Measurements from ENCODE around the gene PSMC5. TPM values are rescaled to one million over a fixed set of nuclear protein-coding genes. Genes with fewer than 3 reads are reported as not detected.

PSMC5 gene
- total RNA-seq, 2 experiments from 2014 or later = 155 to 157 TPM

DNA sequence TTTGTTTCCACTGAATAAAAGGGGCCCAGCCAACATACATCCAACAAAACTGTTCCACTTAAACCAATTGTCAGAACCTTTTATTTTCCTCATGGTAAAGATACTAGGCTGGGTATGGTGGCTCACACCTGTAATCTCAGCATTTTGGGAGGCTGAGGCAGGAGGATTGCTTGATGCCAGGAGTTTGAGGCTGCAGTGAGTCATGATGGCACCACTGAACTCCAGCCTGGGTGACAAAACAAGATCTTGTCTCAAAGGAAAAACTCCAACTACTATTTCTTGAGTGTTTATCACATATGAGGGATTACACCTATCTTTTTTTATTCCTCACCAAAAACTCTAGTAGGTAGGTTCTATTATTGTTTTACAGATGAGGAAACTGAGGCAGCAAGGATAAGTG, 4.7 kb upstream of the PSMC5 start:
- Mint-ChIP-seq H3K4me3 (no peak overlapping the region), H3K4me1 (ENCODE audit: low read depth) (peaks cover 47% of the 10 kb centered on the region), H3K27me3 (no peaks in the 10 kb centered on the region), H3K27ac (peak overlapping the region; percentile 65), H3K36me3 (ENCODE audit: low read depth) (peaks cover 88% of the 10 kb centered on the region), H3K9me3 (no peaks in the 10 kb centered on the region)
- intact Hi-C loops (cut with micrococcal nuclease) = no loop called here
- DNase-seq (no peak), ATAC-seq (no peak)
- TF ChIP-seq, protein P1, sequence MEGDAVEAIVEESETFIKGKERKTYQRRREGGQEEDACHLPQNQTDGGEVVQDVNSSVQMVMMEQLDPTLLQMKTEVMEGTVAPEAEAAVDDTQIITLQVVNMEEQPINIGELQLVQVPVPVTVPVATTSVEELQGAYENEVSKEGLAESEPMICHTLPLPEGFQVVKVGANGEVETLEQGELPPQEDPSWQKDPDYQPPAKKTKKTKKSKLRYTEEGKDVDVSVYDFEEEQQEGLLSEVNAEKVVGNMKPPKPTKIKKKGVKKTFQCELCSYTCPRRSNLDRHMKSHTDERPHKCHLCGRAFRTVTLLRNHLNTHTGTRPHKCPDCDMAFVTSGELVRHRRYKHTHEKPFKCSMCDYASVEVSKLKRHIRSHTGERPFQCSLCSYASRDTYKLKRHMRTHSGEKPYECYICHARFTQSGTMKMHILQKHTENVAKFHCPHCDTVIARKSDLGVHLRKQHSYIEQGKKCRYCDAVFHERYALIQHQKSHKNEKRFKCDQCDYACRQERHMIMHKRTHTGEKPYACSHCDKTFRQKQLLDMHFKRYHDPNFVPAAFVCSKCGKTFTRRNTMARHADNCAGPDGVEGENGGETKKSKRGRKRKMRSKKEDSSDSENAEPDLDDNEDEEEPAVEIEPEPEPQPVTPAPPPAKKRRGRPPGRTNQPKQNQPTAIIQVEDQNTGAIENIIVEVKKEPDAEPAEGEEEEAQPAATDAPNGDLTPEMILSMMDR (IDR thresholded peaks at IDR 0.05) = no peak
- ChIA-PET POLR2A (interaction anchor here (2.6 to 7.9 kb wide), 2 partner anchors 10 to 20 kb away, joined by 12 to 66 read pairs; partner anchors contain the start of gene SMARCD2), CTCF (interaction anchor here (2.6 kb wide), 1 partner anchor 13 kb away, joined by 9 read pairs; no protein-coding TSS in a partner anchor)

DNA sequence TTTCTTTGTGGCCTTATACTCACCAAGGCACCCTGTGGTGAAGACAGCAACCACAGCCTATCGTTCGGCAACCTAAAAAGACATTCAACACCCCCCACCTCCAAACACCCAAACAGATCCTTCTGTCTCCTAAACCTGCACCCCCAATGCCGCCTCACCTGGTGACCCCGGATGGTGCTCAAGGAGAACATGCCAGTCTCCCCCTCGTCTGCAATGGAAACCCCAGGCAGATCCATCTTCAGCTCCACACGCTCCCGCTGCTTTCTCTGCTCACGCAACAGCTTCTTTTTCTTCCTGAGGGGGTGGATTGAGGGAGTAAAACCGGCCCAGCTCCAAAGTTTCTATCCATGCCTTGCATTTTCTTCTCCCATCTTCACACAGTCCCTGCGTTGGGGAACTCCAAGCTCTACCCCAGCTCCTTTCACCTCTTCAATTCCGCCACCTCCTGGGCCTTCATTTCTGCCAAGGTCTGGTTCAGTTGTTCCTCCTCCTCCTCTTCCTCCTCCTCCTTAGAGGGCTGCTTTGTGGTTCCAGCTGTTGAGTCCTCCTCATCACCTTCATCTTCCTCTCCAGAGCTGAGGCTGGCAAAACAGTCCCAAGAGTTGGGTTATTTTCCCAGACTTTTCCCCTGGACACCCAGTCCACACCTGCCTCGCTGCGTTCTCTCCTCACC, 3.4 kb upstream of the PSMC5 start:
- Mint-ChIP-seq H3K9me3 (no peaks in the 10 kb centered on the region), H3K27ac (peak overlapping the region; percentile 60), H3K4me1 (ENCODE audit: low read depth) (peaks cover 55% of the 10 kb centered on the region), H3K36me3 (ENCODE audit: low read depth) (peaks cover 86% of the 10 kb centered on the region), H3K4me3 (no peak overlapping the region), H3K27me3 (no peaks in the 10 kb centered on the region)
- ChIA-PET POLR2A (interaction anchor here (0.8 to 11.6 kb wide), 7 partner anchors 8 to 50 kb away, joined by 3 to 188 read pairs (median 21); partner anchors contain the start of genes CCDC47, DDX42 and SMARCD2), CTCF (interaction anchor here (1.1 to 2.6 kb wide), 3 partner anchors 11 to 50 kb away, joined by 3 to 9 read pairs (median 3); partner anchors contain the start of genes CCDC47 and DDX42)
- DNase-seq (no peak), ATAC-seq (no peak)
- TF ChIP-seq, protein P1 (IDR thresholded peaks at IDR 0.05) = no peak
- intact Hi-C loops (cut with micrococcal nuclease) = no loop called here

DNA sequence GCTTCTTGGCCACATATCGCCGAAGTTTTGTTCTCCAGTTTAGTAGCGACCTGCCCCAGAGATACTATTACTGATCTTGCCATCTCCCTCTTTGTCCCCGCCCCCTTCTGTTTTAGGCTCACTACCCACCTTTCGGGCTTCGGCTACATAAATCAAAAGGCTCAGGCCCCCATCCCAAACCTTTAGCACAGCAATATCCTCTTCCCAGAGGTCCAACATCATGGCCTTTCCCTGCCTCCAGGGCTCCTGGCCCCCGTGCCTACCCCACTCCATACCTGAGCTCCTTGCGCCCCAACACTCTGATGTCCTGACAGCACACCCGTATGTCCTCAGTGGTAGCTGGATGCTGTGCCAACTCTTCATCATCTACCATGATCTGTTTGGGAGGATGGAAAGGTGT, 2.9 kb upstream of the PSMC5 start:
- POLR2A ChIA-PET = interaction anchor here (0.7 to 11.6 kb wide), 10 partner anchors 8 to 126 kb away, joined by 3 to 188 read pairs (median 4); partner anchors contain the start of genes CCDC47, DDX42 and SMARCD2
- CTCF ChIA-PET = interaction anchor here (1.1 to 2.6 kb wide), 4 partner anchors 11 to 82 kb away, joined by 3 to 9 read pairs (median 4); partner anchors contain the start of genes CCDC47 and DDX42
- Mint-ChIP-seq H3K27me3 (no peaks in the 10 kb centered on the region), H3K9me3 (no peaks in the 10 kb centered on the region), H3K27ac (peak overlapping the region; percentile 60), H3K36me3 (ENCODE audit: low read depth) (peaks cover 87% of the 10 kb centered on the region), H3K4me1 (ENCODE audit: low read depth) (peaks cover 61% of the 10 kb centered on the region), H3K4me3 (no peak overlapping the region)
- no peak for ATAC-seq
- intact Hi-C loops (cut with micrococcal nuclease) = no loop called here
- no peak for DNase-seq
- TF ChIP-seq, protein P1 (IDR thresholded peaks at IDR 0.05) = no peak

DNA sequence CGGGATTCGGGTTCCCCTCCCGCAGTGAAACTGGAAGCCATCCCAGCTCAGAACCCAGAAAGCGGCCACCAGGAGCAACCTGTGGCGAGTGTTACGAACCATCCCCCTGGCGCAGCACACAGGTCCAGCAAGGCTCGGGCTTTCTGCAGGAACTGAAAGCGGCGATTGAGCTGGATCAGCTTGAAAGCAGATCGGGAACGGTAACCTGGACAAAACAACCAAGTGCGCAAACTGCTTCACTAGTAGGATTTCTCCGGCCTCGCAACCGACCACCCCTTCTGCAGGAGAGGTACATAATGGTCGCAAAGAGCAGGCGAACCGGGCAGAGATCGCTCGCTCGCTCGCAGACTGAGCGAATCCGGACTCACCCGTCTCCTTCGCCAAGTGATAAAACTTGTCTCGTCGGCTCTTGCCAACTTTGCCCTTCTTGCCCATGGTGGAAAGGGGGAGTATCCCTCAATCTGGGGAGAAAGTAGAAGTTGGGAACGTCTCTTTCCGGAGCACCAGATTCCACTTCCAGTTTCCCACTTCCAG, 696 bp upstream of the PSMC5 start:
- CTCF ChIA-PET = interaction anchor here (1.2 to 1.4 kb wide), 4 partner anchors 11 to 50 kb away, joined by 3 to 6 read pairs (median 3); partner anchors contain the start of gene SMARCD2
- Mint-ChIP-seq H3K4me1 (ENCODE audit: low read depth) (peaks cover 76% of the 10 kb centered on the region), H3K27ac (peak overlapping the region; percentile 100), H3K4me3 (peak overlapping the region; percentile 100), H3K36me3 (ENCODE audit: low read depth) (peaks cover 87% of the 10 kb centered on the region), H3K27me3 (no peaks in the 10 kb centered on the region), H3K9me3 (no peaks in the 10 kb centered on the region)
- TF ChIP-seq, protein P1 (IDR thresholded peaks at IDR 0.05) = no peak
- POLR2A ChIA-PET = interaction anchor here (0.6 to 11.6 kb wide), 15 partner anchors 8 to 129 kb away, joined by 3 to 188 read pairs (median 3); partner anchors contain the start of genes CCDC47, DDX42, LIMD2 and SMARCD2
- peak; percentile 3 for ATAC-seq
- intact Hi-C loops (cut with micrococcal nuclease) = loop anchor here (5.0 kb wide), 1 partner anchor 49 kb away; no protein-coding TSS in a partner anchor
- DNase-seq = peak; percentile 27
